ENCODE measurements around the gene DNAJC16.

DNA sequence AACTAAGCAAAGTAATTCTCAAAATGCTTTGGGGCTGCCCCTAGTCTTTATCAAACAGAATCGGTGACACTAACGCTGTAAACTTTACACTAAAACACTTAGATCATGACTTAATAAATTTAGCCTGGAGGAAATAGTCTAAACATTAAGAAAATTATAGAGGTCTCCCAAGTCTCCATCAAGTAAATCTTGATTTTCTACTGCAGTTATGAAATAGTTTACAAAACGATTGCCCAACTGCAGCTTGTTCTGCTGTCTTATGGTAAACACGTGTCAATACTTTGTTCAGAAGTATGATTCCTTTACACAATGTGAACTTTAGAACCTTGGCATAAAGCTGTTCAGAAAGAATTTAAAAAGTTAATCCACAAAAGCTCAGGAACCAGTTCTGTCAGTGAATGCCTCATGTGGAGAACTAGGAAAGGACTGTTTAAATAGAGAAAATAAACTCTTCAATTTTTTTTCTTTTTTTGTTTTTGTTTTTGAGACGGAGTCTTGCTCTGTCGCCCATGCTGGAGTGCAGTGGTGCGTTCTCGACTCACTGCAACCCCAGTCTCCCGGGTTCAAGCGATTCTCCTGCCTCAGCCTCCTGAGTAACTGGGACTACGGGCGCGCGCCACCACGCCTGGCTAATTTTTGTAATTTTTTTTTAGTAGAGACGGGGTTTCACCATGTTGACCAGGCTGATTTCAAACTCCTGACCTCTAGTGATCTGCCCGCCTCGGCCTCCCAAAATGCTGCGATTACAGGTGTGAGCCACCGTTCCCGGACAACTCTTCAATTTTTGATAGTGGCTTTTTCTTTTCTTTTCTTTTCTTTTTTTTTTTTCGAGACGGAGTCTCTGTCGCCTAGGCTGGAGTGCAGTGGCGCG, 92.2 kb downstream of the DNAJC16 start:
- TF ChIP-seq, protein P1, sequence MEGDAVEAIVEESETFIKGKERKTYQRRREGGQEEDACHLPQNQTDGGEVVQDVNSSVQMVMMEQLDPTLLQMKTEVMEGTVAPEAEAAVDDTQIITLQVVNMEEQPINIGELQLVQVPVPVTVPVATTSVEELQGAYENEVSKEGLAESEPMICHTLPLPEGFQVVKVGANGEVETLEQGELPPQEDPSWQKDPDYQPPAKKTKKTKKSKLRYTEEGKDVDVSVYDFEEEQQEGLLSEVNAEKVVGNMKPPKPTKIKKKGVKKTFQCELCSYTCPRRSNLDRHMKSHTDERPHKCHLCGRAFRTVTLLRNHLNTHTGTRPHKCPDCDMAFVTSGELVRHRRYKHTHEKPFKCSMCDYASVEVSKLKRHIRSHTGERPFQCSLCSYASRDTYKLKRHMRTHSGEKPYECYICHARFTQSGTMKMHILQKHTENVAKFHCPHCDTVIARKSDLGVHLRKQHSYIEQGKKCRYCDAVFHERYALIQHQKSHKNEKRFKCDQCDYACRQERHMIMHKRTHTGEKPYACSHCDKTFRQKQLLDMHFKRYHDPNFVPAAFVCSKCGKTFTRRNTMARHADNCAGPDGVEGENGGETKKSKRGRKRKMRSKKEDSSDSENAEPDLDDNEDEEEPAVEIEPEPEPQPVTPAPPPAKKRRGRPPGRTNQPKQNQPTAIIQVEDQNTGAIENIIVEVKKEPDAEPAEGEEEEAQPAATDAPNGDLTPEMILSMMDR (IDR thresholded peaks at IDR 0.05): peak in 1 of 4 experiments; percentile 38
- TF ChIP-seq POLR2A (IDR thresholded peaks at IDR 0.05): no peak
